ENCODE data around the gene RET.

DNA sequence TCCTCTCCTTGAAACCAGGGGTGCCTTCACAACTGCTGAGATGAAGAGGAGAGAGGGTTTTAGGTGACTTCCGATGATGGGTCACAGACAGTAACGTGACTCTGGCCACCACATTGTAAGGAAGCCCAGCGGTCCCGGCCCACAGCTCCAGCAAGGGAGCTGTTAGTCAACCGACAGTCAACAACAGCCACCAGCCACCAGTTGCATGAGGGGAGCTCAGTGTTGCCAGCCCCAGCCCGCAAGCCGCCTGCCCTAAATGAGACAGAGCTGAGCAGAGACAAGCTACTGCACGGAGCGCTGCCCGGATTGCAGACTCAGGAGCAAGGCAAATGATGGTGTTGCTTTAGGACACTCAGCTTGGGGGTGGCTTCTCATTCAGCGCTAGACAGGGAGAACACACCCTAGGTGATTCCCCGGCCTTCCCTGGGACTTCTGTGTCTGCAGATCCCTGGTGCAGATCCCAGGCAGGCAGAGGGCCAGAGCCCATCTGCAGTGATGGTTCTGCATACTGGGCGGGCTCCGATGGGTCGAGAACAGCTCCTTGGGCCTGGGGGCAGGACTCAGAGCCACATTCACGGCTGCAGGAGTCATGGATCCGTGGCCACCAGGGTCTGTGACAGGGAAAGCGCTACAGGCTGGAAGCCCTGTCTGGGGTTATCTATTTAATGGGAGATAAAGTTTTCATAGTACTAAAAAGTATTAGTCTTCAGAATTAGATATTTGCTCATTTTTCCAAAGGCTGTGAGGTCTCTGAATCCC lies 14.3 kb upstream of the RET start:
- TF ChIP-seq, protein P1, sequence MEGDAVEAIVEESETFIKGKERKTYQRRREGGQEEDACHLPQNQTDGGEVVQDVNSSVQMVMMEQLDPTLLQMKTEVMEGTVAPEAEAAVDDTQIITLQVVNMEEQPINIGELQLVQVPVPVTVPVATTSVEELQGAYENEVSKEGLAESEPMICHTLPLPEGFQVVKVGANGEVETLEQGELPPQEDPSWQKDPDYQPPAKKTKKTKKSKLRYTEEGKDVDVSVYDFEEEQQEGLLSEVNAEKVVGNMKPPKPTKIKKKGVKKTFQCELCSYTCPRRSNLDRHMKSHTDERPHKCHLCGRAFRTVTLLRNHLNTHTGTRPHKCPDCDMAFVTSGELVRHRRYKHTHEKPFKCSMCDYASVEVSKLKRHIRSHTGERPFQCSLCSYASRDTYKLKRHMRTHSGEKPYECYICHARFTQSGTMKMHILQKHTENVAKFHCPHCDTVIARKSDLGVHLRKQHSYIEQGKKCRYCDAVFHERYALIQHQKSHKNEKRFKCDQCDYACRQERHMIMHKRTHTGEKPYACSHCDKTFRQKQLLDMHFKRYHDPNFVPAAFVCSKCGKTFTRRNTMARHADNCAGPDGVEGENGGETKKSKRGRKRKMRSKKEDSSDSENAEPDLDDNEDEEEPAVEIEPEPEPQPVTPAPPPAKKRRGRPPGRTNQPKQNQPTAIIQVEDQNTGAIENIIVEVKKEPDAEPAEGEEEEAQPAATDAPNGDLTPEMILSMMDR (IDR thresholded peaks at IDR 0.05; ENCODE audit: borderline replicate concordance, extremely low read depth, low read length, poor library complexity, severe bottlenecking), result no peak
- TF ChIP-seq EZH2 (IDR thresholded peaks at IDR 0.05; ENCODE audit: borderline replicate concordance, low read depth, low read length, severe bottlenecking), result no peak

Measured in DND-41 (cell line).